GM21576 (cell line): ENCODE data around the gene APLP1.
A peak's percentile ranks its signal among the peaks of the same experiment; 100 is the strongest.
"Not testable (repeated sequence)": the region's sequence is repeated elsewhere in the genome, so short reads cannot be mapped to it uniquely, and the experiment has no call there.

ENCODE experiments used
- ATAC-seq: cut with Tn5 transposase; IDR thresholded peaks from one replicate; pipeline ENCODE4 v1.9.1; 2021; ENCODE audit warnings: mild to moderate bottlenecking, moderate library complexity; ENCODE audit not compliant: unreplicated experiment

APLP1 gene

GRCh38 chr19:35903550-35904179 is 35.3 kb downstream of the APLP1 start:
- ATAC-seq: peak; percentile 31

- no peak for ATAC-seq
These were observed 36.1 kb downstream of the APLP1 start for GRCh38 chr19:35904311-35905068.

- ATAC-seq: no peak
These were observed 36.9 kb downstream of the APLP1 start for GRCh38 chr19:35905178-35905727.

DNA sequence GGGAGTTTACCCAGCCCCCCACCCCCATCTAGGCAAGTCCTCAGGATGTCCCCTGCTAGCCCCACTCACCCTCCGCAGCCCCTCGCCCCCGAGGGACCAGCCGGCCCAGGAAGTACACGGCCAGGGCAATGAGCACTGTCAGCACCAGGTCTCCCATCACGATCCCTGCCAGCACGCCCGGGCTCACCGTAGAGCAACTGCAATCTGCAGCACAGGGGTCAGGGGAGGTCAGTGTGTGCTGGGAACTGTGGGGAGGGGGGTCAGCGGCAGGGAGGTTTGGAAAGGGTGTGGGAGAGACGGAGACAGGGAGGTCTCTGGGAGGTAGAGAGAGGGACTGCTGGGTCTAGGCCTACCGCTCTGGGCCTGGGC is 39.0 kb downstream of the APLP1 start:
- no peak for ATAC-seq

- no peak for ATAC-seq
These were observed 39.7 kb downstream of the APLP1 start, which contains the start of gene TYROBP for GRCh38 chr19:35908010-35908441. TSS of gene TYROBP (minus strand) at chr19:35908295. CDS start at chr19:35908228, 67 bp downstream.

DNA sequence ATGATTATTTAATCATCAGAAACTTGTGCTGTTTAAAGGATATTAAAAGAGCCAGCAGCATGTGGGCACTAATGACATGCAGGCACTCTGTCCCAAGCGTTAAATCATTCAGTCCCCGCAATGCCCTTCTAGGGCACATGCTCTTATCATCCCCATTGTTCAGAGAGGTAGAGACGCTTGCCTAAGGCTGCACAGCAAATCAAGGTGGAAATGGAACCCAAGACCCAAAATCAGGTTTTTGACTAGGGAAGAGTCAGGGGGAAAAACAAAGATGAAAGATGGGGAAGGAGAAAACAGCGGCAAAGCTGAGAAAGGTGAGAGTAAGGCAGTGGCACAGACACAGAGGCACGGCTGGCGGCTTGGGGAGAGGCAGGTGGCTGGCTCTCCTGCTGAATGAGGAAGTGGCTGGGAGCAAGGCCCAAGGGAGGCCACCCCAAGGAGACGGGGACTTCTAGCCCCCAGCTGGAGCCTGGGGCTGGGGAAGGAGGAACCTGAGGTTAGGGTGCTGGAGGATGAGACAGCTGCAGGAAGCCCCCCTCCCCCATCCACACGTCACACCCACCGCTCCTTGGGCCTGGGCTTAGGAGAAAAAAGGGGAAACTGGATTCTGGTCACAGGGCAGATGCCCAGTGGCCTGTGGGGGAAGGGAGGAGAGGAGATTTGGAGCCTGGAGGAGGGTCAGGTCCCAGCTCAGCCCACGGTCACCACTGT is 40.8 kb downstream of the APLP1 start:
- no peak for ATAC-seq

DNA sequence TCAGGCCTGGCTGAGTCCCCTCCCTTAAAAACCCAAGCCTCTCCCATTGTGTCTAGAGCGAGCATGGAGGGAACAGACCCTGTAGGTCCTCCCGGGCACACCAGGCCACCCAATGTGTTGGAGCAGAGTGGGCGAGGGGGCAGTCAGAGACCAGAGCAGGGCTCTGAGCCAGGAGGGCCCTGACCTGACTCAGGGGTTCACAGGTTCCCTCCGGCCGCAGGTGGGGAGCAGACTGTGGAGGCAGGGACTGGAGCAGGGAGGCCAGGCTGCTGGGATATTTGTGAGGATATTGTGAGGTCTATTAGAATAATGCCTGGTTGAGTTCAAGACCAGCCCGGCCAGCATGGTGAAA is 41.3 kb downstream of the APLP1 start:
- ATAC-seq: no peak

DNA sequence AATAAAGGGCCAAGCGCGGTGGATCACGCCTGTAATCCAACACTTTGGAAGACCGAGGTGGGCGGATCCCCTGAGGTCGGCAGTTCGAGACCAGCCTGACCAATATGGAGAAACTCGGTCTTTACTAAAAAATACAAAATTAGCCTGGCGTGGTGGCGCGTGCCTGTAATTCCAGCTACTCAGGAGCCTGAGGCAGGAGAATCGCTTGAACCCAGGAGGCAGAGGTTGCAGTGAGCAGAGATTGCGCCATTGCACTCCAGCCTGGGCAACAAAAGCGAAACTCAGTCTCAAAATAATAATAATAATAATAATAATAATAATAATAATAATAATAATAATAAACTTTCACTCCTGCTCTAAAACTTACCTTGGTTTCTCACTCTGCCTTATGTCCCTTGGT is 42.0 kb downstream of the APLP1 start:
- ATAC-seq: not testable (repeated sequence)

GRCh38 chr19:35911173-35911572 is 42.8 kb downstream of the APLP1 start:
- no peak for ATAC-seq

DNA sequence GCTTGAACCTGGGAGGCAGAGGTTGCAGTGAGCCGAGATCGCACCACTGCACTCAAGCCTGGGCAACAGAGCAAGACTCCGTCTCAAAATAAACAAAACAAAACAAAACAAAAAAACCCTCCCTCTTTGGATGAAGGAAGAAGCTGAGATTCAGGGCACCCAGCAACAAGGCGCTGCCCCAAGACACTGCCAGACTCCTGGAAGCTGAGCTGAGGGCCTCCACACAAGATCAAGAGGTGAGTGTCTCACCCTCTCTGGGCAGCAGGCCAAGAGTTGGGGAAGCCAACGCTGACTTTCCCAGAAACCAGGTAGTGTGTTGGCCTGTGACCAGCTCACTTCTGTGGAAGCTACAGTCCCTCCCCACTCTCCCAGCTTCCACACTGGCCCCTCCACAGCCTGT is 43.4 kb downstream of the APLP1 start:
- no peak for ATAC-seq

DNA sequence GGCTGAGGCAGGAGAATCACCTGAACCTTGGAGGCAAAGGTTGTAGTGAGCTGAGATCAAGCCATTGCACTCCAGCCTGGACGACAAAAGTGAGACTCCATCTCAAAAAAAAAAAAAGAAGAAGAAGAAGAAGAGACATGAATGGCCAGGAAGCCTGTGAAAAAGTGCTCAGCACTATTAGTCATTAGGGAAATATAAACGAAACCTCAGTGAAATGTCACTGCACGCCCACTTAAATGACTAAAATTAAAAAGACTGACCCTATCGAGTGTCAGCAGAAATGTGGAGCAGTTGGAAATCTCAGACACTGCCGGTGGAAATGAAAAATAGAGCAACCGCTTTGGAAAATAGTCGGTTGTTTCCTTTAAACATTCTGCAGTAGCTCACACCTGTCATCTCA is 45.2 kb downstream of the APLP1 start:
- no peak for ATAC-seq

GRCh38 chr19:35915443-35915842 is 47.1 kb downstream of the APLP1 start:
- ATAC-seq: no peak

- ATAC-seq: no peak
These were observed 50.9 kb downstream of the APLP1 start for GRCh38 chr19:35919306-35919705.

DNA sequence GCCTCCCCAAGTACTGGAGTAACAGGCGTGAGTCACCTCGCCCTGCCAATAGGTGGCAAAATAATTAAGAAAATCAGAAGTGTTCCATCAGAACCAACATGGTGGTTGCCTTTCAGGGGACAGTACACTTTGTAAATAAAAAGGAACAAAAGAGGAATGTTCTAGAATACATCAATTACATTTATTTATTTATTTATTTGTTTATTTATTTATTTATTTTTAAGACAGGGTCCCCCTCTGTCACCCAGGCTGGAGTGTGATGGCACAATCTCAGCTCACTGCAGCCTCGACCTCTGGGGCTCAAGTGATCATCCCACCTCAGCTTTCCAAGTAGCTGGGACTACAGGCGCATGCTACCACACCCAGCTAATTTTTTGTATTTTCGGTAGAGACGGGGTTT is 52.6 kb downstream of the APLP1 start:
- no peak for ATAC-seq

DNA sequence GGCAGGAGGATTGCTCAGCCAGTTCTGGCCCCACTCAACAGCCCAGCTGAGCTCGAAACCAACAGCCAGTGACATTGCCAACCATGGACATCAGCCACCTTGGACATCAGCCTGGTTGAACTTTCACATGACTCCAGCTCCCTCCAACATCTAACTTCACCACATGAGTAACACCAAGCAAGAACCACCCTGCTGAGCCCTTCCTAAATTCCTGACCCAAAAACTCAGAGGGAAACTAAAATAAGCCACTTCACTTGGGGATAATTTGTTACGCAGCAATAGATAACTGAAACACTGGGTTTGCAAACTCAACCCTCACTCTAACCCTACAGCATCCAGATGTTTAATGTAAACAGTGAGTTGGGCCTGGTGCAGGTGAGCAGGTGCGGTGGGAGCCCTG is 57.1 kb downstream of the APLP1 start:
- ATAC-seq: no peak

GRCh38 chr19:35928507-35928906 is 60.1 kb downstream of the APLP1 start:
- ATAC-seq: no peak
